NCI-H526 (cell line): Measurements from ENCODE around the gene TRAK2.
"Not testable (repeated sequence)": the region's sequence is repeated elsewhere in the genome, so short reads cannot be mapped to it uniquely, and the experiment has no call there.

Source experiments
- DNase-seq, 2 experiments: peaks; one replicate each; lab custom pipeline; 2025; lab: John Stamatoyannopoulos, UW

Gene TRAK2

DNA sequence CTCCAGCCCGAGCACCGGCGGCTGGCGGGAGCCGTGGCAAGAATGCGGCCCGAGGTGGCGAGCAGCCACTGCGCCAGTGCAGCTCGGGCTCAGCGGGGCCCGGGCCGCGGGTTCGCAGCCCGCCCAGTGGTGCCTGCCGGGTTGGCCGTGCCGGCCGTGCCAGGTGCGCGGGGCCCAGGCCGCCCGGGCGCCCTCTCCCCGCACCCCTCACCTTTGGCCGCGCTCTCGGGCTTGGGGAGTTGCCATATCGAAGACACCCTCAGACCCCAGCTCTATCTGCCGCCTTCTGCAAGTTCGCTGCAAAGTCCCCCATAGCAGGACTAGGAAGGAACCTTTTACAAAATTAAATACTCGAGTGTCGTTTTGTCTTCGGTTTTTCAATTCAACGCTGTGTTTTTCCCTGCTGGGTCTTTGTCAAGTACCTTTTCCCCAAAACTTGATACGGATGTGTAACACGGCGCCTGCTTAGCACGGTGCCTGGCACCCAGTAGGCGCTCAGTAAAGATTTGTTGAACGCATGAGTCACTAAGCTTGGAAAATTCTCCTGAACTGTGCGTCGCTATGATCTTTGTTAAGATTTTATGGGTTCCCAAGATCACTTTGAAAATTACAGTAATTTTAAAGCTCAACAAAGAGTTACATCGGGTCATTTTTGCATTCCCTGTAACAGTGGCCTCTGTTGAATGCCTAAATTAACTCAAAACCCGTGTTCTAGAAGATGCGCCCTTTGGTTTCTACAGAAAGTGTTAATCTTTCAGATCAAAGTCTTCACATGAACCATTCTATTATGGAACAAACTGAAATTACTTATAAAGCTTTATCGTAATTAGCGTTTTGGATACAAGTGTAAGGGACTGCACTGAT is 1.0 kb upstream of the TRAK2 start:
- peak in 1 of 2 experiments; percentile 40 for DNase-seq

DNA sequence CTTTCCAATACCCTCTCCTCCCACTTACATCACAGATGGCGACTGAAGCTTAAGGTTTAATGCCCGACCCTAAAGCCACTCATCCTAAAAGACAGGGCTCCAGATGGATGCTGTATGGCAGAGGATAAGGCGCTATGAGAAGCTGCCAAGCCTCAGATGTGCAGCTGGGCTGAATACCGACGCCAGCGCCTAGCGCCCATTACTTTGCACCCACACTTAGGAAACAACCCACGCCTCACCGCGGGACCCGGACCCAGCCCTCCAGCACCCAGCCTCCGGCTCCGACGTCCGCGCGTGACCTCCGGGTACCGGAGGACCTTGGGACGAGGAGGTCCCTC is 335 bp downstream of the TRAK2 start:
- no peak for DNase-seq

DNA sequence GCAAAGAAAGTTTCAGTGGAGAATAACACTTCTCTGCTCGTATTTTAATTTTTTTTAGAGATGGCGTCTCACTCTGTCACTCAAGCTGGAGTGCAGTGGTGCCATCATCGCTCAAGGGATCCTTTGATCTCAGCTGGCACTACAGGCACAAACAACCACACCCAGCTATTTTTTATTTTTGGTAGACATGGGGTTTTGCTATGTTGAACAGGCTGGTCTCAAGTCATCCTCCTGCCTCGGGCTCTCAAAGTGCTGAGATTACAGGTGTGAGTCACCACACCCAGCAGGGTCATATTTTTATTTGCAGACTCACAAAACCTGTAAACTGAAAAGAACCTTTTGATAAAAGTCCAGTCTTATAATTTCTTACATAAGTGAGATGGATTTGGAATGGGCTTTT is 2.6 kb downstream of the TRAK2 start:
- no peak for DNase-seq

DNA sequence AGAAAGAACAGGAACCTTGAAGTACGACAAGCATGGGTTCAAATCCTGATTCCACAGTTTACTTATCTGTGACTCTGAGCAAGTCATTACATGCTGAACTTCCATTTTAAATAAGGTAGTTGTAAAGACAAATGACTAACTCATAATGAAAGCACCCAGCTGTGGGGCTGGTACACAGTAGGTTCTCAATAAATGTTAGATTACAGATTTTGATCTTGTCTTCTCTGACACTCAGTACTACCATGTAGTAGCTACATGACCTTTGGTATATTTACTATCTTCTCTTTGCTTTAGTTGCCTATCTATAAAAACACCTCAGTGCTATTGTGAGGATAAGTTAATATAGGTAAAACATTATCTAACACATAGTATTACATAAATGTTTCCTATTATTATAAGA is 3.2 kb downstream of the TRAK2 start:
- no peak for DNase-seq

DNA sequence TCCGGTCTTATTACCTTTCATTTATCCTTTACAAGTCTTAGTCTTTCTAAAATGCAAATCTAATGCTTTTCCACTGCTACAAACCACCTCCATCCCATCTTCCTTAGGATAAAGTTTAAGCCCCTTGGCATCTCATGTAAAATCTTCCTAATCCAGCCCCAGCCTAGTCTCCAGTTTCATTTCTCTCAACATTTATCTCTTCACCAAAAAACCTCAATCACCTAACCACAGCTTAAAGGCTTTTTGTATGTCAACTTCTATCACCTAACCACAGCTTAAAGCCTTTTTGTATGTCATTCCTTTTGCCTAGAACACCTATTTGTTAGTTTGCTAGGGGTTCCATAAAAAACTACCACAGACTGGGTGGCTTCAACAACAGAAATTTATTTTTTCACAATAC is 4.2 kb downstream of the TRAK2 start:
- DNase-seq: no peak

DNA sequence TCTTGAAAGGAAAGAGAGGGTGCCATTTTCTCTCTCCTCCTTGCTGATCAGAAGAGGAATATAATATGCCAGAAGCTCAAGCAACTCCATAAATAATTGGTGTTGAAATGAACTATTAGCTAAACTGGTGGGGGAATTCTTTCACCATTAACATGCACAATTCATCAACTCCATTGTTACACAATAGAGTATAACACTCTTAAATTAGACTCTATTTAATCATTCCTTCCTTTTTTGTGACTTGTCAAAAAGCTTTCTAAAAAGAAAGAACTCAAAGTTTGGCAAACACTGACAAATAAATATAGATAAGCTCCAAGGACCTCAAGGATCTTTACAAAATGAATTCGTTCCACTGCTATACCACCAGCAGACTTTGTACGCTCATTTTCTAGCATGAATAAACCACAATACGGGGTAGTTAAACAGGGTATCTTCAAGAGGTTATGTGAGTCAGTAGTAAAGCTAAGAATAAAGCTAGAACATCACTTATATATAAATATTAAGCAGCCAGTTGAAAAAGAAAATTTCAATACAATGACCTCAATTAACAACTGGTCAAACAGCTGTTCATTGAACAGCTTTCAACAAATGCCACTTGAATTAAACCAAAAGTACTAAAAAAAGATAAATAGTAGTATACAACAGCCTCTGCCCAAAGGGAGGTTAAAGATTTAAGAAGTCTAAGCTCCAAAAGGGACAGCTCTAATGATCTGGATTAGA is 6.4 kb downstream of the TRAK2 start:
- DNase-seq: no peak

DNA sequence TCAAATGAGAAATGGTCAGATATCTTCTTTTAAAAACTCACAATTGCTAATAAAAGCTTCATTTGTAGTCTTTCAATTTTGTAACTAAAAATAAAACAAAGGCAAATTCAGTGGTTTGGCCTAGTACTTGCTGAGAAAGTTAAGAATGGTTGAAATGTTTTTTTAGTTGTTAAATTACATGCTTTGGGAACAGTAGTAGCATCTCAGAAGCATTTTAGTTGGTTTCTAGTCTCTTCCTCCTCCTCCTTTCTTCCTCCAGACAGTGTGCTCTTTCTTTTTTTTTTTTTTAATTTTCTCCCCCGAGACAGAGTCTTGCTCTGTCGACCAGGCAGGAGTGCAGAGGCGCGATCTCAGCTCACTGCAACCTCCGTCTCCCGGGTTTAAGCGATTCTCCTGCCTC is 9.8 kb downstream of the TRAK2 start:
- no peak for DNase-seq

DNA sequence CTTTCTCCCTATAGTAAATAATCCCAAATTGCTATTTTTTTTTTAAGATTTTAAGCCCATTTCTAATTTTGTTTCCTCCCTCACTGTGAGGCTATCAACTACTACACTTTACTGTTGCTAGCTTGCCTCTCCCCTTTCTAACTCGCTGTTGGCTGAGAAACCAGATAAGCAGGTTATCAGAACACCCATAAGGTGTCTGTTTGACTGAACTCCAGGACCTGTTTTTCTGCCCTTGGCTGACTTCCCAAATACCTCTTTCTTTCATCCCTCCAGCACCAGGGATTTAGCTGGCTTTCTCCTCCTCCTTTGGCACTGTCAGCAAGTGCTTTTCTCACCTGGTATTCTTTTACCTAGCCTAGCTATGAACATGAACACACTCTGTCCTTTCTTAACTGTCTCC is 11.1 kb downstream of the TRAK2 start:
- DNase-seq: no peak

DNA sequence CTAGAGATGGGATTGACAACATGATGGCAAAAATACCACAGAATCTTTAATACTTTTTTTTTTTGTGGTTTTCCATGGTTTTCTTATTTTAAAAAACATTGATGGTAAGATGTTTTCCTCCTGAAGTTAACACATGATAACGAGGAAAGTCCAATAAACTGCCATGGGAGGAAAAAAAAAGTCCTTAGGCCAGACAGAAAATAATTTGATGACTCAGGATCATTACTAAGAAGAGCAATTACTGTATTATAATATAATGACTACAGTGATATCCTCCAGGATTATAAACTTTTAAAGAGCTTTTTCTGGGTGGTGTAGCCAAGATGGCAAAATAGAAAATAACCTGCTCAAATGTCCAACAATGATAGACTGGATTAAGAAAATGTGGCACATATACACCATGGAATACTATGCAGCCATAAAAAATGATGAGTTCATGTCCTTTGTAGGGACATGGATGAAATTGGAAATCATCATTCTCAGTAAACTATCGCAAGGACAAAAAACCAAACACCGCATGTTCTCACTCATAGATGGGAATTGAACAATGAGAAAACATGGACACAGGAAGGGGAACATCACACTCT is 11.8 kb downstream of the TRAK2 start:
- DNase-seq: not testable (repeated sequence)

DNA sequence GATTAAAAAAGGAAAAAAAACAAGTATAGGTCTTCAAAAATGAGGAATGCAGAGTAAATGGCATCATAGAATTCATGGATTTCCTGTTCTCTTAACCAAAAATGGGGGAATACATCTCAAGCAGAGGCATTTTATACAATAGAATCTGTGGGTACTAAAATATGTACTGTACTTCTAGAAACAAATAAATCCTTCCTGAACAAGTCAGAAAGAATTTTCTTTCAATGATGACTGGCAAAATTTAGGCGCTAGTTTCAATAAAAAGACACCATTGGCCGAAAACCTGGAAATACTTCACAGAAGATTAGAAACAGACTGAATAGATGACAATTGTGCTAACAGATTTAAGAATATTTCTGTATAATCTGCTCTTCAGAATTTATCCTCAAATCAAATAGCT is 15.1 kb downstream of the TRAK2 start:
- DNase-seq: no peak

DNA sequence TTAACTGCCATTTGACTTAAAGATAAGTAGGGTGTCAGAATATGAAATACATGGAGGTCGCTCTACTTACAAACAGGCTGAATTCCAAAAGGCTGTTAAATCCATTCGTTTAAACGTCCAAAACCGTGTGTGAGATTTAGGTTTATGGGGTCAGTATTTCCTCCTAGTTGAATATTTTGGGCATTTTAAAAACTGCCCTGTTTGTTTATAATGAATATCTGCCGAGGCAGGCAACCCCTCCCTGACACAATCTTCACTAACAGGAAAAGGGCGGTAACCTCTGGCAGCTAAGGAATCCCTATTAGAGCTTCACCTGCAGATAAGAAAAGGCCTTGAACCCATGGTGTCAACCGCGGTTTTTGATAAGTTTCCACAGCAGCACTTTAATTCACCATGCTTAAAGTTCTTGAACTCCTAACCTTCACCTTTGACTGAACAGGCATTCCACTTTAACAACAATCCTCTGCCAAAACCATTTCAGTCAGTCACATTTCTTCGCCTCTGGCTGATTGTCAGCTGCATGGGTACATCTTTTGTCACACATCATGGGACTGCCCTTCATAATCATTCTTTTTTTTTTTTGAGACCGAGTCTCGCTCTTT is 17.8 kb downstream of the TRAK2 start:
- no peak for DNase-seq

DNA sequence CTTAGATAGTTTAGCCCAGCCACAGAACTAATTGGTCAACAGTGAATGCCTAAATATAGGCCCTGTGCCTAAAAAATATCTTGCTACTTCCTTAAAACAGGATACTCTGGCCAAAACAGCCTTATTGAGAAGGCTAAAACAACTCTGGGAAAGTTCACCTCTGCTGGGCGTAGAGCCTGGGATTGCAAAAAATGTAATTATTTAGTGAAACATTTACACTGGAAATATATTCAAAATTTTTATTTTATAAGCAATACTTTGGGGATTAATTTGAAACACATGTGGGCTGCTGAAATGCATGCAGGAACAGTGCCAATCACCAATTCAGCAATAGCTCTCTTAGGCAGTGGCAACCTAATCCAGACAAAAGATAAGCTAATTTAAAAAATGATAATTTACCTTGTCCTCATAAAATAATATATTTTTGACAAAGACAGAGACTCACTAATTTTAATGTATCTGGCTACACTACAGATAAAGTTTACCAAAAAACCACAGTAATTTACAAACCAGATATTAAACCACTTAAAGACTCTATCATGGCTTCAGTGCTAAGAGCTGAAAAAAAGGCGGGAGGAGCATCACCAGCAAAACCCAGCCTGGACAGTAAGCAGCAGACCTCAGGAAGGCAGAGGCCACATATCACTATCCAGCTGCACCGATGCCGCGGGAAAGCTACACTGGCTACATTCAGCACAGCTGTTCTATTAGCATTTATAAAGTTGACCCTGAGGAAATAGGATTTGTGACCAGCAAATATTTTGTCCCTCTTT is 18.5 kb downstream of the TRAK2 start:
- no peak for DNase-seq

DNA sequence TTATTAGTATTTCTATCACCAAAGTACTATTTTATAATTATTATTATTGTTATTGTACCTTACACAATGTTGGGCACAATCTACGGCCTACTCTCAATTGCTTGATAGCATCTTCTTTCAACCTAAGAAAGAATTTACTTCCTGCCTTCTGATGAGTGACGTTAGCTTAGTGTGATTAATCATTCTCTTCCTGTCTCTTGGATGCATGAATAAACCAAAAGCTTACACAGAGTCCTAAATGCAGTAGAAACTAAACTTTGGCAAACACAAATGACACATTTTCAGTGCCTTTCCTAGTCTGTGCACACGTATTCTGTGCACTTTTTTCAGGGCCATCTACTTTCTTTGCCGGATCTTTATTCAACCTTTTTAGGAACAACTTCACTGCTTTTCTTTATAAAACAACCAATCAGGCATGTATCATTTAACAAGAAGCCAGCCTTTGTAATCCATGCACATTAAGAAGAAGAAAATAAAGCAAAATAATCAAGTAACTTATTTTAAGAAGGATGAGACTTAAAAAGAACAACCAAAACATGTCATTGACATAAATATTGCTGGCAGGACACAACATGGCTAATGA is 19.1 kb downstream of the TRAK2 start:
- DNase-seq: no peak

DNA sequence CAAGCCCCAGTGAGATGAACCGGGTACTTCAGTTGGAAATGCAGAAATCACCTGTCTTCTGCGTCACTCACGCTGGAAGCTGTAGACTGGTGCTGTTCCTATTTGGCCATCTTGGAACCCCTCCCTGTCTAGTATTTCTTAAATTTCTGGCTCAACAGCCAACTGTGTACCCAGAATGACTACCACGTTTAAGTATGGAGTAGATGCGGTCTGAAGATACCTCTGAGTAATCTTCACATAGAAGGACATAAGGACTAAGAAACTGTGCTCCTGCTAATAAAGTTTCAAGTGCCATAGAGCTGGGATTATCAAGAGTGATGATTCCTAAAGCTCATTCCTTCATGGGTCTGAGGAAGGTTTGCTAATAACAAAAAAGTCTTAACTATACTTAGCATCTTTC is 20.4 kb downstream of the TRAK2 start:
- no peak for DNase-seq

DNA sequence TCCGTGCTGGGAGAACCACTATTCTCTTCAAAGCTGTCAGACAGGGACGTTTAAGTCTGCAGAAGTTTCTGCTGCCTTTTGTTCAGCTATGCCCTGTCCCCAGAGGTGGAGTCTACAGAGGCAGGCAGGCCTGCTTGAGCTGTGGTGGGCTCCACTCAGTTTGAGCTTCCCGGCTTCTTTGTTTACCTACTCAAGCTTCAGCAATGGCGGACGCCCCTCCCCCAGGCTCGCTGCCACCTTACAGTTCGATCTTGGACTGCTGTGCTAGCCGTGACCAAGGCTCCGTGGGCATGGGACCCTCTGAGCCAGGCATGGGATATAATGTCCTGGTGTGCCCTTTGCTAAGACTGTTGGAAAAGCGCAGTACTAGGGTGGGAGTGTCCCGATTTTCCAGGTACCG is 20.9 kb downstream of the TRAK2 start:
- DNase-seq: not testable (repeated sequence)

DNA sequence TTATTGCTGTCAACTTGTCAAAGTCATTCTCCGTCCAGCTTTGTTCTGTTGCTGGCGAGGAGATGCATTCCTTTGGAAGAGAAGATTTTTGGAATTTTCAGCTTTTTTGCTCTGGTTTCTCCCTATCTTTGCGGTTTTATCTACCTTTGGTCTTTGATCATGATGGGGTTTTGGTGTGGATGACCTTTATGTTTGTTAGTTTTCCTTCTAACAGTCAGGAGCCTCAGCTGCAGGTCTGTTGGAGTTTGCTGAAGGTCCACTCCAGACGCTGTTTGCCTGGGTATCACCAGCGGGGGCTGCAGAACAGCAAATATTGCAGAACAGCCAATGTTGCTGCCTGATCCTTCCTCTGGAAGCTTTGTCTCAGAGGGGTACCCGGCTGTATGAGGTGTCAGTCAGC is 21.4 kb downstream of the TRAK2 start:
- not testable (repeated sequence) for DNase-seq

DNA sequence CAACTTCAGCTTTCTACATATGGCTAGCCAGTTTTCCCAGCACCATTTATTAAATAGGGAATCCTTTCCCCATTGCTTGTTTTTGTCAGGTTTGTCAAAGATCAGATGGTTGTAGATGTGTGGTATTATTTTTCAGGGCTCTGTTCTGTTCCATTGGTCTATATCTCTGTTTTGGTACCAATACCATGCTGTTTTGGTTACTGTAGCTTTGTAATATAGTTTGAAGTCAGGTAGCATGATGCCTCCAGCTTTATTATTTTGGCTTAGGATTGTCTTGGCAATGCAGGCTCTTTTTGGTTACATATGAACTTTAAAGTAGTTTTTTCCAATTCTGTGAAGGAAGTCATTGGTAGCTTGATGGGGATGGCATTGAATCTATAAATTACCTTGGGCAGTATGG is 22.9 kb downstream of the TRAK2 start:
- DNase-seq: not testable (repeated sequence)

DNA sequence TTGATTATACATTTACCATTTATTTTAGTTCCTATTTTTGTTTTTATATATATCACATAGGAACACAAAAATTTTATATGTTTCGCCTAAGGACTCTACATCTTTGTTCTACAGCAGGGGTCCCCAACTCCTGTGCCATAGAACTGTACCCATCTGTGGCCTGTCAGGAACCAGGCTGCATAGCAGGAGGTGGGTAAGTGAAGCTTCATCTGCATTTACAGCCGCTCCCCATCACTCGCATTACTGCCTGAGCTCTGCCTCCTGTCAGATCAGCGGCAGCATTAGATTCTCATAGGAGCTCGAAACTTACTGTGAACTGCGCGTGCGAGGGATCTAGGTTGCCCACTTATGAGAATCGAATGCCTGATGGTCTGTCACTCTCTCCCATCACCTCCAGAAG is 25.3 kb downstream of the TRAK2 start:
- no peak for DNase-seq

DNA sequence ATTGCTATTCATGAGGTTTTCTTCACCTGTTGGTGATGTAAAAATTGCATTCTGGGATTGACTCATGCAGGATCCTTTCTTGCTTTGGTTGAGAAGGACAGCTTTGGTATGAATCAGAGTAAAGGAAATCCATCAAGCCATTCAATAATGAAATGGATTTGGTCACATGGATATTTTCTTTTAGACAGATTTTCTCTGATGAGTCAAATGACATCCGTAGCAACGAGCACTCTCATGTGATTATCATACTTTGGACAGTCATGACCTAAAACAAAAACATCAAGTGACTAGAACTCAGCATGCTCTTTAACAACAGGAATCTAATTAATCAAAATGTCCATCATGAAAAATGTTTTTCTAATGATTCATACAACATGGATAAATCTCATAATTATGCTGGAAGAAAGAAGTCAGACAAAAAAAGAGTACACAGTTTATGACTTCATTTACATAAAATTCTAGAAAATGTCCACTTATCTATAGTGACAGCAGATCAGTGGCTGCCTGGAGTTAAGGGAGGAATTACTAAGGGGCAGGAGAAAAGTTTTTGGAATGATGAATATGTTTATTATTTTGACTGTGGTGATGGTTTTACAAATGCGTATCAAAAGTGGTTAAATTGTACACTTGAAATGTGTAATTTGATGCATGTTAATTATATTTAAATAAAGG is 30.7 kb downstream of the TRAK2 start:
- no peak for DNase-seq

DNA sequence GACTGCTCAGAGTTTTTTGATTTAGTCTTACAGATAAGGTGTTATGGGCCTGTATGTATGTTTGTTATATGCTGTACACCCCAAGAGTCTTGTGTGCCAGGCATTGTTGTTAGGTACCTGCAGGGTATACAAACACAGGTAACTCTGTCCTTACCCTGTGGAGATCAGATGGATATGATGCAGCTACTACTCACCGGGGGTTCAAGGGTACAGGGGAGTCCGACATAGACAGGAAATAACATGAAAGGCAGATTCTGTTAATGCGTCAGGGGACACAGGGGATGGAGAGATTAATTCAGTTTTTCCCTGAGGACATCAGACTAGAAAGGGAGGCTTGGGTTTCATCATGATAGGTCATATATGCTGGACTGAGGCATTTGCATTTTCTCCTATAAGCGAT is 31.3 kb downstream of the TRAK2 start:
- no peak for DNase-seq

DNA sequence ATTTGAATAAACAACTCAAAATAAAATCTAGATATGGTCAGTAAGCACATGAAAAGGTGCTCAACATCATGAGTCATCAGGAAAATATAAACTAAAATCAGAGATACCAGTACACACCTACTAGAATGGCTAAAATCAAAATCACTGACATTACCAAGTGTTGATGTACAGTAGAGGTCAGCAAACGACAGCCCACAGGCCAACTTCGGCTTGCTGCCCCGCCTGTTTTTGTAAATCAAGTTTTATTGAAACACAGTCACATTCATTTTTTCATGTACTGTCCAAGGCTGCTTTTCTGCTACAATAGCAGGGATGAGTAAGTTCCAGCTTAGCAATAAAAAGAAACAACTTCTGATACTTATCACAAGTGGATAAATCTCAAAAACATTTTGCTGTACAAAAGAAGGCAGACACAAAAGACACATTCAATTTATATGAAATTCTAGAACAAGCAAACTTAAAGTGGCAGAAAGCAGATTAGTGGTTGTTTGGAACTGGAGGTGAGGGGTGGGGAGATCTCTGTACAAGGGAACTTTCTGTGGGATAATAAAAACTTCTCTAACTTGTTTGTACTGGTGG is 32.1 kb downstream of the TRAK2 start:
- DNase-seq: no peak
